Measurements from ENCODE around the gene NT5DC2. TPM values are rescaled to one million over a fixed set of nuclear protein-coding genes. Genes with fewer than 3 reads are reported as not detected.

NT5DC2 gene
- total and polyA plus RNA-seq, 10 of the 15 experiments (the other 5 are each of a cell fraction or from before 2014, with no cell fraction given), result 21.6 to 135 (median 66.8) TPM

- TF ChIP-seq SUZ12 (IDR thresholded peaks at IDR 0.05; ENCODE audit: unreplicated experiment), result no peak
- TF ChIP-seq ZZZ3 (IDR thresholded peaks at IDR 0.05; ENCODE audit: control insufficient read depth, insufficient read length, low read depth), result no peak
- TF ChIP-seq, protein P1, sequence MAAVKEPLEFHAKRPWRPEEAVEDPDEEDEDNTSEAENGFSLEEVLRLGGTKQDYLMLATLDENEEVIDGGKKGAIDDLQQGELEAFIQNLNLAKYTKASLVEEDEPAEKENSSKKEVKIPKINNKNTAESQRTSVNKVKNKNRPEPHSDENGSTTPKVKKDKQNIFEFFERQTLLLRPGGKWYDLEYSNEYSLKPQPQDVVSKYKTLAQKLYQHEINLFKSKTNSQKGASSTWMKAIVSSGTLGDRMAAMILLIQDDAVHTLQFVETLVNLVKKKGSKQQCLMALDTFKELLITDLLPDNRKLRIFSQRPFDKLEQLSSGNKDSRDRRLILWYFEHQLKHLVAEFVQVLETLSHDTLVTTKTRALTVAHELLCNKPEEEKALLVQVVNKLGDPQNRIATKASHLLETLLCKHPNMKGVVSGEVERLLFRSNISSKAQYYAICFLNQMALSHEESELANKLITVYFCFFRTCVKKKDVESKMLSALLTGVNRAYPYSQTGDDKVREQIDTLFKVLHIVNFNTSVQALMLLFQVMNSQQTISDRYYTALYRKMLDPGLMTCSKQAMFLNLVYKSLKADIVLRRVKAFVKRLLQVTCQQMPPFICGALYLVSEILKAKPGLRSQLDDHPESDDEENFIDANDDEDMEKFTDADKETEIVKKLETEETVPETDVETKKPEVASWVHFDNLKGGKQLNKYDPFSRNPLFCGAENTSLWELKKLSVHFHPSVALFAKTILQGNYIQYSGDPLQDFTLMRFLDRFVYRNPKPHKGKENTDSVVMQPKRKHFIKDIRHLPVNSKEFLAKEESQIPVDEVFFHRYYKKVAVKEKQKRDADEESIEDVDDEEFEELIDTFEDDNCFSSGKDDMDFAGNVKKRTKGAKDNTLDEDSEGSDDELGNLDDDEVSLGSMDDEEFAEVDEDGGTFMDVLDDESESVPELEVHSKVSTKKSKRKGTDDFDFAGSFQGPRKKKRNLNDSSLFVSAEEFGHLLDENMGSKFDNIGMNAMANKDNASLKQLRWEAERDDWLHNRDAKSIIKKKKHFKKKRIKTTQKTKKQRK (IDR thresholded peaks at IDR 0.05; ENCODE audit: low read depth, low read length), result no peak
- TF ChIP-seq CREB1 (IDR thresholded peaks at IDR 0.05; ENCODE audit: low read depth), result no peak
- TF ChIP-seq, protein P2, sequence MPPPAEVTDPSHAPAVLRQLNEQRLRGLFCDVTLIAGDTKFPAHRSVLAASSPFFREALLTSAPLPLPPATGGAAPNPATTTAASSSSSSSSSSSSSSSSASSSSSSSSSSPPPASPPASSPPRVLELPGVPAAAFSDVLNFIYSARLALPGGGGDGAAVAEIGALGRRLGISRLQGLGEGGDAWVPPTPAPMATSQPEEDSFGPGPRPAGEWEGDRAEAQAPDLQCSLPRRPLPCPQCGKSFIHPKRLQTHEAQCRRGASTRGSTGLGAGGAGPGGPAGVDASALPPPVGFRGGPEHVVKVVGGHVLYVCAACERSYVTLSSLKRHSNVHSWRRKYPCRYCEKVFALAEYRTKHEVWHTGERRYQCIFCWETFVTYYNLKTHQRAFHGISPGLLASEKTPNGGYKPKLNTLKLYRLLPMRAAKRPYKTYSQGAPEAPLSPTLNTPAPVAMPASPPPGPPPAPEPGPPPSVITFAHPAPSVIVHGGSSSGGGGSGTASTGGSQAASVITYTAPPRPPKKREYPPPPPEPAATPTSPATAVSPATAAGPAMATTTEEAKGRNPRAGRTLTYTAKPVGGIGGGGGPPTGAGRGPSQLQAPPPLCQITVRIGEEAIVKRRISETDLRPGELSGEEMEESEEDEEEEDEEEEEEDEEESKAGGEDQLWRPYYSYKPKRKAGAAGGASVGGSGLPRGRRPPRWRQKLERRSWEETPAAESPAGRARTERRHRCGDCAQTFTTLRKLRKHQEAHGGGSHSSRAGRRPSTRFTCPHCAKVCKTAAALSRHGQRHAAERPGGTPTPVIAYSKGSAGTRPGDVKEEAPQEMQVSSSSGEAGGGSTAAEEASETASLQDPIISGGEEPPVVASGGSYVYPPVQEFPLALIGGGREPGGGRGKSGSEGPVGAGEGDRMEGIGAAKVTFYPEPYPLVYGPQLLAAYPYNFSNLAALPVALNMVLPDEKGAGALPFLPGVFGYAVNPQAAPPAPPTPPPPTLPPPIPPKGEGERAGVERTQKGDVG (CRISPR knock-in tag; IDR thresholded peaks at IDR 0.05), result no peak
- no peak for TF ChIP-seq SIN3A (IDR thresholded peaks at IDR 0.05; ENCODE audit: low read depth, low read length)
- TF ChIP-seq POU2F2 (IDR thresholded peaks at IDR 0.05; ENCODE audit: borderline replicate concordance, low read depth, low read length), result no peak
- TF ChIP-seq, protein P3, sequence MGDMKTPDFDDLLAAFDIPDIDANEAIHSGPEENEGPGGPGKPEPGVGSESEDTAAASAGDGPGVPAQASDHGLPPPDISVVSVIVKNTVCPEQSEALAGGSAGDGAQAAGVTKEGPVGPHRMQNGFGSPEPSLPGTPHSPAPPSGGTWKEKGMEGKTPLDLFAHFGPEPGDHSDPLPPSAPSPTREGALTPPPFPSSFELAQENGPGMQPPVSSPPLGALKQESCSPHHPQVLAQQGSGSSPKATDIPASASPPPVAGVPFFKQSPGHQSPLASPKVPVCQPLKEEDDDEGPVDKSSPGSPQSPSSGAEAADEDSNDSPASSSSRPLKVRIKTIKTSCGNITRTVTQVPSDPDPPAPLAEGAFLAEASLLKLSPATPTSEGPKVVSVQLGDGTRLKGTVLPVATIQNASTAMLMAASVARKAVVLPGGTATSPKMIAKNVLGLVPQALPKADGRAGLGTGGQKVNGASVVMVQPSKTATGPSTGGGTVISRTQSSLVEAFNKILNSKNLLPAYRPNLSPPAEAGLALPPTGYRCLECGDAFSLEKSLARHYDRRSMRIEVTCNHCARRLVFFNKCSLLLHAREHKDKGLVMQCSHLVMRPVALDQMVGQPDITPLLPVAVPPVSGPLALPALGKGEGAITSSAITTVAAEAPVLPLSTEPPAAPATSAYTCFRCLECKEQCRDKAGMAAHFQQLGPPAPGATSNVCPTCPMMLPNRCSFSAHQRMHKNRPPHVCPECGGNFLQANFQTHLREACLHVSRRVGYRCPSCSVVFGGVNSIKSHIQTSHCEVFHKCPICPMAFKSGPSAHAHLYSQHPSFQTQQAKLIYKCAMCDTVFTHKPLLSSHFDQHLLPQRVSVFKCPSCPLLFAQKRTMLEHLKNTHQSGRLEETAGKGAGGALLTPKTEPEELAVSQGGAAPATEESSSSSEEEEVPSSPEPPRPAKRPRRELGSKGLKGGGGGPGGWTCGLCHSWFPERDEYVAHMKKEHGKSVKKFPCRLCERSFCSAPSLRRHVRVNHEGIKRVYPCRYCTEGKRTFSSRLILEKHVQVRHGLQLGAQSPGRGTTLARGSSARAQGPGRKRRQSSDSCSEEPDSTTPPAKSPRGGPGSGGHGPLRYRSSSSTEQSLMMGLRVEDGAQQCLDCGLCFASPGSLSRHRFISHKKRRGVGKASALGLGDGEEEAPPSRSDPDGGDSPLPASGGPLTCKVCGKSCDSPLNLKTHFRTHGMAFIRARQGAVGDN (IDR thresholded peaks at IDR 0.05), result no peak
- TF ChIP-seq PBX3 (IDR thresholded peaks at IDR 0.05; ENCODE audit: insufficient replicate concordance, low read depth, low read length), result no peak
- TF ChIP-seq NFYA (IDR thresholded peaks at IDR 0.05; ENCODE audit: borderline replicate concordance, low read depth, low read length), result no peak
- TF ChIP-seq RAD51 (IDR thresholded peaks at IDR 0.05), result no peak
- TF ChIP-seq SMARCA5 (IDR thresholded peaks at IDR 0.05), result no peak
Observed at GRCh38 chr3:52527039-52527731, 6.5 kb downstream of the NT5DC2 start (continued).
